Fibroblast of lung (primary cell): ENCODE results near the gene SRPK2.

Experiments used
- CTCF ChIP-seq, 2 donors: IDR thresholded peaks in 1 of 2; conservative IDR thresholded peaks in 1 of 2; 1 replicate in 1 of 2; 2 replicates in 1 of 2; pipeline ENCODE4 v1.5.1; 2011 to 2012; ENCODE audit warnings: low read length in 2 of 2, control low read depth in 1 of 2, inconsistent platforms in 1 of 2, low read depth in 1 of 2, mild to moderate bottlenecking in 1 of 2
- EZH2 ChIP-seq: IDR thresholded peaks from 2 replicates; pipeline ENCODE4 v1.5.1; 2012; ENCODE audit warnings: low read length, control low read depth, mild to moderate bottlenecking; ENCODE audit errors: missing control alignments

GRCh38 chr7:105296491-105296890 is 92.2 kb downstream of the SRPK2 start:
- TF ChIP-seq CTCF (conservative IDR thresholded peaks at IDR 0.05 in 1 of 2, IDR thresholded peaks at IDR 0.05 in 1 of 2; ENCODE audit: low read depth in 1 of 2, low read length in 2 of 2) (no peak), EZH2 (no peak)
